Skeletal muscle satellite cell (primary cell): ENCODE results near the gene ELL2.

Experiments used
- H3K27me3 ChIP-seq: 2 replicates; pipeline ENCODE4 v1.7.0; 2013; ENCODE audit warnings: low read length; ENCODE audit not compliant: control insufficient read depth, insufficient read depth
- H3K36me3 ChIP-seq: 2 replicates; pipeline ENCODE4 v1.7.0; 2013; ENCODE audit warnings: mild to moderate bottlenecking, control low read depth, low read length; ENCODE audit not compliant: insufficient read depth
- H3K4me1 ChIP-seq: 2 replicates; pipeline ENCODE4 v1.7.0; 2013; ENCODE audit warnings: low read length; ENCODE audit not compliant: control insufficient read depth, insufficient read depth
- H3K4me2 ChIP-seq: 2 replicates; pipeline ENCODE4 v1.7.0; 2013; ENCODE audit warnings: mild to moderate bottlenecking, low read length
- H3K4me3 ChIP-seq: 2 replicates; pipeline ENCODE4 v1.7.0; 2013; ENCODE audit warnings: low read length
- H3K9ac ChIP-seq: 2 replicates; pipeline ENCODE4 v1.7.0; 2013; ENCODE audit warnings: mild to moderate bottlenecking, low read depth, low read length, moderate library complexity
- H3K9me3 ChIP-seq: replicated peaks from 2 replicates; pipeline ENCODE4 v1.7.0; 2013; ENCODE audit warnings: mild to moderate bottlenecking, control low read depth, low read length

Gene ELL2

GRCh38 chr5:95960667-95961616 is 709 bp downstream of the ELL2 start:
- Histone ChIP-seq H3K36me3 (peaks cover 36% of the 10 kb centered on the region), H3K9ac (peak overlapping the region; percentile 98), H3K27me3 (no peaks in the 10 kb centered on the region), H3K4me2 (peak overlapping the region; percentile 93), H3K4me1 (peaks cover 26% of the 10 kb centered on the region), H3K9me3 (no peaks in the 10 kb centered on the region), H3K4me3 (peak overlapping the region; percentile 99)

DNA sequence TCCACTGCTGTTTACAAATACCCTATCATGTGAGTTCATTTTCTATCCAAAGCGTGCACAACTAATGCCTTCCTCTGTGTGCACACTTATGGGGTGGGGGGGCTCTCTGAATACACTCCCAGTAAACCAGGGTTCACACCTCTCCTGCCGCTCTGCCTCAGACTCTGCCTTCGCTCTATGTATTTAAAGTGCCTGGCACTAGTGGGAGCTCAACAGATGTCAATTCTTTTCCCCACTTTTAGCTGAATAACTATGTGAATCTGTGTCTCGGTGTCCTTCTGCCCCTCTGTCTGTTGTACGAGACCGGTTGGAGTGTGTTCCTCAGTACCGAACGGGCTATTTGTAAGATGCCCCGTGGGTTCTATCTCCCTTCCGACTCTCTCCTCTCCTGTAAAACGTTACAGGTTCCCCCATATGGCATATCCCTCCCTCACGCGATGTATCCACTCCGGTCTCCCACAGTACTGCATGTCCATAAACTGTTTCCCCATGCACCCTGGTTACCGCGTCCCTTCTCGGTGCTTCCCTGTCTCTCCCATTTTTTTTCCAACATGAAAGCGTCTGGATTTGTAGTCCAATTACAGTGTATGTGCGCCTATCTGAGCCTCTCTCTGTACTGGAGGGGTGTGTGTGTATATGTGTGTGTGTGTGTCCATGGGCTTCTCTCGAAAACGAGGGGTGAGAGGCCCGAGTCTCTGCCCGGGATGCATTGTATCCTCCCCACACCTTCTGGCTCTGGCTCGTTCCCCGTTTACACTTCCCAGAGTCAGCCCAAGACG is 1.6 kb downstream of the ELL2 start:
- no peaks in the 10 kb centered on the region for H3K9me3 ChIP-seq
- peaks cover 35% of the 10 kb centered on the region for H3K4me1 ChIP-seq
- H3K36me3 ChIP-seq = peaks cover 45% of the 10 kb centered on the region
- no peaks in the 10 kb centered on the region for H3K27me3 ChIP-seq
- H3K4me2 ChIP-seq = peak overlapping the region; percentile 93
- peak overlapping the region; percentile 98 for H3K9ac ChIP-seq
- peak overlapping the region; percentile 99 for H3K4me3 ChIP-seq

DNA sequence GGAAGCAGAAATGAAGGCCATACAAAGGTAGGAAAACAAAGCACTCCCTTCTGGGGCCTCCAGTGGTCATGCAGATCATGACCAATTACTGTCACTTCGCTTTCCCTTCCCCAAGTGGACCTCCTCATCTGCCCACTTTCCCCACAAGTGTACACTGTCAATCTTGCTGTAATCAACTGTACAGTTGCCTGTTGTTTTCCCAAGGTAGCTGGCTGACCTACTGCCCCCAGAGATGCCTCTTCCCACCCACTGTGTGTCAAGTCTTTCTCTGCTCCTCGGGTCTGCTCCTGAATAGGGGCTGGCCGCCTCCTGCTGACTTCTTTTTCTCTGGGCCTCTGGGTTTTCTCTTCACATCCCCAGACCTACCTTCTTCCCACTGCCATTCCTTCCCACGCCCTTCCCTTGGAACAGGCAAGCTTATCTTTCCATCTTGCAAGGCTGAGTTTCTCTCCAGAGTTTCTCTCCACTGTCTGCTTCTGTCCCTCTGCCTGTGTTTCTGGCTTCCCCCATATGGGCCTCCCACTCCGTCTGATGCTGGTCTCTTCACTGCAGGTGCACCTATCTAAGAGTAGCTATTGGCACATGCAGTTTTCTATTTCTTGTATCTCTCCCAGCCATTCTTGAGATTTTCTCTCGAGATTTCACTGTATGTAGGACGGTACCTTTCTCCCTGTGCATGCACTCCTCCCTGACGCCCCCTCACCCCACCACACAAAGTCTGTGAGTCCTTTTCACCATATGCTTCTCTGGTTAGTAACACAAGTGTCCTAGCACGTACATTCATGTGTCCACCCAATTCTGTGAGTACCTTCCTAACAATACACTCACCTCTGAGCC is 2.4 kb downstream of the ELL2 start:
- H3K36me3 ChIP-seq = peaks cover 49% of the 10 kb centered on the region
- H3K9me3 ChIP-seq = no peaks in the 10 kb centered on the region
- H3K9ac ChIP-seq = peak overlapping the region; percentile 98
- H3K4me1 ChIP-seq = peaks cover 40% of the 10 kb centered on the region
- H3K4me2 ChIP-seq = peak overlapping the region; percentile 93
- no peaks in the 10 kb centered on the region for H3K27me3 ChIP-seq
- H3K4me3 ChIP-seq = peak overlapping the region; percentile 99

DNA sequence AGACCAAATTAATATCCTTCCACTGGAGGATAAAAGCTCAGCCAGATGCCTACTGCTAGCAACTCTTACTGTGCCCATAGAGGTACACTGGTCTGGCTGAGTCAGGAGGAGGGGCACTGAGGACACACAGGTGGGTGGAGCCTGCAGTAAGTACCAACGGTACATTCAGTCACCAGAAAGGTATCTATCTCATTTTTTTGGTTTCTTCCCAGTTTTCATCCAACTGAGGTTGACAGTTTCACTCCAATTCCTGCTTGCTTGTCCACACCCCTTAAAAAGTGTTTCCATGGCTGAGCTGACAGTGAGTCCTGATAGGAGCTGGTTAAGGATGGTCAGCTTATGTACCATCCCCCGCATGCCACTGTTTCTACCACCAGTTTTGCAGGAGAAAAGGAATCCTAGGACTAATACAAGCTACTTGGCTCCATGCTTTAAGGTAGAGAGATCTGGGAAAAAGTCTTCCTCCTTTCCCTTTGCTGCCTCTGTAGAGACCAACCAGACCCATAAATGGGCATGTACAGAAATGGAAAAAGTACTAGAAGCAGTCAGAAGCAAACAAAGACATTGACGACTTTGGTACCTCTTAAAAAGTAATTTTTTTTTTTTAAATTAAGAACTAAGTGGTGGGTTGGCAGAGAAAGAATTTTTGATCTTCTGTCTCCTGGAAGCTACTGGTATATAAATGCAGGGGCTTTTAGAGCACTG is 3.2 kb downstream of the ELL2 start:
- H3K9me3 ChIP-seq = no peaks in the 10 kb centered on the region
- peak overlapping the region; percentile 98 for H3K9ac ChIP-seq
- no peaks in the 10 kb centered on the region for H3K27me3 ChIP-seq
- peaks cover 40% of the 10 kb centered on the region for H3K4me1 ChIP-seq
- H3K4me3 ChIP-seq = peak overlapping the region; percentile 99
- peak overlapping the region; percentile 93 for H3K4me2 ChIP-seq
- H3K36me3 ChIP-seq = peaks cover 50% of the 10 kb centered on the region

- H3K4me1 ChIP-seq = peaks cover 46% of the 10 kb centered on the region
These were observed 4.0 kb downstream of the ELL2 start for GRCh38 chr5:95957561-95958203.

GRCh38 chr5:95956900-95957293 is 4.8 kb downstream of the ELL2 start:
- Histone ChIP-seq H3K4me1 (peaks cover 40% of the 10 kb centered on the region), H3K4me2 (peak overlapping the region; percentile 93), H3K9ac (peak overlapping the region; percentile 98)

More at GRCh38 chr5:95957561-95958203, 4.0 kb downstream of the ELL2 start:
- peak overlapping the region; percentile 93 for H3K4me2 ChIP-seq
- H3K9me3 ChIP-seq = no peaks in the 10 kb centered on the region
- peak overlapping the region; percentile 98 for H3K9ac ChIP-seq
- no peaks in the 10 kb centered on the region for H3K27me3 ChIP-seq
- peaks cover 58% of the 10 kb centered on the region for H3K36me3 ChIP-seq
- H3K4me3 ChIP-seq = peak overlapping the region; percentile 99

DNA sequence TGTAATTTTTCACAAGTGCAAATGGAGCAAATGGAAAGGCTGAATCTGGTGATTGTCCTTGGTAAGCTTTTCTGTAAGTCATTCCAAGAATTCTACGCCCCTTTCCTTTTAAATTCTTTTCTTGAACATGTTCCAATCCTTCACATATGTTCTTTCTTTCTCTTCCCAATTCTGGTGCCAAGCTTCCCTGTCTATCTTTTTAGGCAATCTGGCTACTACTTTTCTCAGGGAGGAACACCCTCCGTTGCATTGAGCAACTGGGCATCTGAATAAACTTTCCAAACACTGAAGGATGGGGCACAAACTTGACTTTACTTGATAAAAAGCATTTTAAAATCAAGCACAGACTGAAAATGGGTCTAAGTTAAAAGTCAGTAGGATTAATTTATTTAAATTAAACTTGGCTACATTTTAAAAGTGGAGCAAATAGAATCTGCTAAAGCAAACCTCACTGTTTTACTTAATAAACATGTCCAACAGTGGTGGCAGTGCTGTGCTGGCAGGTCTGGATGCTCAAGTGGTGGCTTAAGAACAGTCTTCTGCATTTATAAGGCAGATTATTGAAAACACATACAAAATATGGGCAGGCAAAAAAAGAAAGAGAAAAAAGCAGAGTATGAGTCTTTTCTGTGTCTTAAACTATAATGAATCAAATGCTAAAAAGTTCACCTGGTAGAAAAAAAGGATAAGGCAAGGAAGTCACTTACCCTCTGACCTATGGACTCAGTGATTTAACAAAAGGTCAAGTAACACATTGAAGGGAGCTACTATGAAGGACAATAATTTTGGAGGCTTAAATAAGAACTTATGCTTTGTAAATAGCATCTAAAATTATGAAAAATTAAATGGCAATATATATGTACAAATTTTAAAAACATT is 5.4 kb downstream of the ELL2 start:
- H3K27me3 ChIP-seq = no peaks in the 10 kb centered on the region
- H3K9me3 ChIP-seq = no peaks in the 10 kb centered on the region
- peaks cover 68% of the 10 kb centered on the region for H3K36me3 ChIP-seq
- peak overlapping the region; percentile 99 for H3K4me3 ChIP-seq
- peak overlapping the region; percentile 93 for H3K4me2 ChIP-seq
- peaks cover 40% of the 10 kb centered on the region for H3K4me1 ChIP-seq
- H3K9ac ChIP-seq = peak overlapping the region; percentile 98

More at GRCh38 chr5:95956900-95957293, 4.8 kb downstream of the ELL2 start:
- Histone ChIP-seq H3K36me3 (peaks cover 64% of the 10 kb centered on the region), H3K27me3 (no peaks in the 10 kb centered on the region), H3K9me3 (no peaks in the 10 kb centered on the region), H3K4me3 (peak overlapping the region; percentile 99)

- Histone ChIP-seq H3K27me3 (no peaks in the 10 kb centered on the region), H3K4me1 (peaks cover 49% of the 10 kb centered on the region), H3K9me3 (no peaks in the 10 kb centered on the region), H3K9ac (peak overlapping the region; percentile 24), H3K36me3 (peaks cover 59% of the 10 kb centered on the region), H3K4me2 (peak overlapping the region; percentile 93), H3K4me3 (peak overlapping the region; percentile 99)
These were observed 6.9 kb downstream of the ELL2 start for GRCh38 chr5:95954716-95955115.

GRCh38 chr5:95953021-95953702 is 8.5 kb downstream of the ELL2 start:
- Histone ChIP-seq H3K36me3 (peaks cover 47% of the 10 kb centered on the region), H3K9me3 (no peaks in the 10 kb centered on the region), H3K4me3 (no peak overlapping the region), H3K9ac (no peak overlapping the region), H3K4me2 (peak overlapping the region; percentile 54), H3K4me1 (peaks cover 59% of the 10 kb centered on the region), H3K27me3 (no peaks in the 10 kb centered on the region)
